NCI-H146 treated with DMSO at 0.1 percent for 48 hours (cell line): ENCODE results near the gene MYOF.
"Not testable (repeated sequence)": the region's sequence is repeated elsewhere in the genome, so short reads cannot be mapped to it uniquely, and the experiment has no call there.

Experiments
- DNase-seq: peaks from one replicate; lab custom pipeline; 2025; ENCODE audit not compliant: unreplicated experiment; lab: John Stamatoyannopoulos, UW

MYOF gene

GRCh38 chr10:93300981-93301380 lies 181.2 kb downstream of the MYOF start:
- no peak for DNase-seq

DNA sequence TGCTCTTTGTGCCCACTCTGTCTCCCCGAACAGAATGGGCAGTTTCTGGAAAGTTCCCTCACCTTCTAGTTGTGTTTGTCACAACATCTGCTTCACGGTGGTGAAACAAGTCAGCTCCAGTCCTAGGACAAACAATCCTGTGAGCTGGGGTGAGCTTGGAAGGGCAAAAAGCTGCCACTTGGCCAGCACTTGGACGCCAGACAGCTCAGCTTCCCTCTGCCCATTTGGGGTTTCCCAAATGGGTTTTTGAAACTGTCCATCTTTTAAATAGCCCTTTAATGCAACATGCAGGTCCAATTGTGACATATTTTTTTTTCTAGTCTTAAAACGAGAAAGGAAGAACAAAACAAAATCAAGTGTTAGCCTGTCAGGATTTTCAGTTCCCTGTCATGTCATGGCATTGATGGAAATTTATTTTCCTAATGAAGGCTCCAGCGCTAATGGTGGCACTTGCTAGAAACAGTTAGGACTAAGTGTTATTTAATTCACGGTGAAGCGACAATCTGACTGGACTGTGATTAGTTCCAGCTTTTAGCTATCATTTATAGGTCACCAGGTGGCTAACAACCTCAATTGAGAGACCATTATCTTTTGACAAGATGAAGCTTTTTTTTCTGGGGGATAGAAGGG lies 181.7 kb downstream of the MYOF start:
- peak; percentile 7 for DNase-seq

DNA sequence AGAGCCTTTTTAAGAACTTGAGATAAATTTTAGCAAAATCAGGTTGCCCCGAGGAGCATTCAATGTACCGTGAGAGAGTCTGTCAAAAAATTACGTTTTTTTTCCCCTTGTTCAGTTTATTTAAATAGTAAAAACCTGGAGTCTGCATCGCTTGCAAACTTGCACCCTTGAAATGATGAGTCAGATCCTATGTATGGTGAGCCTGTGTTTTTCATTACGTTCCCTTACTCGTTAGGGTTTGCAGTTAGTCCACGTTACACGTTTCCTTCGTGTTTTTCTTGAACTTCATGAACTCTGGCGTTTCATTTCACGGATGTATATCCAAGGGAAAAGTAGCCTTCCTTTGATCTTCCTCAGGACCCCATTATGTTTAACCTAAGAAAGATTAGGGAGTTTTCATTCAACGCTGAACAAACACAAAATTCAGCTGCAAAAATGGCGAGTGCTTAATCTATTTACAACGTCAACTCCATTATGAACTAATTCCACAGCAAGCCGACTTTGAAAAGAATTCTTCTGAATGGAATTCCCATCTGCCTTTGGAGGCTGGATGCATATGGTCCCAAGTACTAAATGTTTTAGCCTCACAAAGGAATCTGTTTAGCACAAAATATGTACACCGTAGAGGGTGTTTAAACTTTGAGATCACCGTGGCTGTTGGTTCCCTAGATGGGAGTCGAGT lies 182.4 kb downstream of the MYOF start:
- no peak for DNase-seq

GRCh38 chr10:93299195-93299594 lies 182.9 kb downstream of the MYOF start:
- no peak for DNase-seq

DNA sequence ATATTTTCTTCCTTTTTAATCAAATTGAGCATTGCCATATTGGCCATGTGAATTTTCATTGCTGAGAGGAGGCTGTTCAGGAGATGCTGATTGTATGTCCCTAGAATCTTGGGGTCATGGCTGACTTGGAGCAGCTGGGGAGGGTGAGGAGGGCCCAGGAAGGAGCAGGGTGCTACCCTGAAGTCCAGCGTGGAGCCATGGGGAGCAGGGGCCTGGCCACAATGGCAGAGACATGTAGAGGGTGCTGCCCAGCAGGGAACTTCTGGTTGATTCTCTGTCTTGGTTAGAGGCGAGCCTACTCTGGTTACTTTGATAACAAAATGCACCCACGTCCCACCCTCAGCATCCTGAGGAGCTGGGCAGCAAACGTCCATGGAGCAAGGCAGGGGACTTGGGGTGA lies 186.0 kb downstream of the MYOF start:
- DNase-seq, result no peak

DNA sequence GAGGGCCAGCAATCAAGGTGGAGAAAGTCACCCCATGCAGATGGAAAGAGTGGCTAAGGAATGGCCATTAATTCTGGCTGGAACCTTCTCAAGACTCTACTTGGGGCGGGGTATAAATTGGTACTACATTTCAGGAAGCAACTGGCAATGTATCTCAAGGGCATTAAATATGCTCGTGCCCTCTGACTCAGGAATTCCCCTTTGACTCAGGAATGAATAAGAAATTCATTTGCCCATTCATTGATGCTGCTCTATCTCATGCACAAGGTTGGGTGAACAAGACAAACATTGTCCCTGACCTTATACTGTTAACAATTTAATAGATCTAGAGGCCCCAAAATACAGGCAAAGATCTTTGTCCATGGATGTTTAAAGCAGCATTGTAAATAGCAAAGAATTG lies 188.1 kb downstream of the MYOF start:
- no peak for DNase-seq

- no peak for DNase-seq
Observed at GRCh38 chr10:93290661-93291354, 191.3 kb downstream of the MYOF start.

GRCh38 chr10:93288679-93289634 lies 193.2 kb downstream of the MYOF start:
- peak; percentile 52 for DNase-seq

- DNase-seq, result no peak
Observed at GRCh38 chr10:93287775-93288174, 194.4 kb downstream of the MYOF start.

- DNase-seq, result not testable (repeated sequence)
Observed at GRCh38 chr10:93284246-93284645, 197.9 kb downstream of the MYOF start.

DNA sequence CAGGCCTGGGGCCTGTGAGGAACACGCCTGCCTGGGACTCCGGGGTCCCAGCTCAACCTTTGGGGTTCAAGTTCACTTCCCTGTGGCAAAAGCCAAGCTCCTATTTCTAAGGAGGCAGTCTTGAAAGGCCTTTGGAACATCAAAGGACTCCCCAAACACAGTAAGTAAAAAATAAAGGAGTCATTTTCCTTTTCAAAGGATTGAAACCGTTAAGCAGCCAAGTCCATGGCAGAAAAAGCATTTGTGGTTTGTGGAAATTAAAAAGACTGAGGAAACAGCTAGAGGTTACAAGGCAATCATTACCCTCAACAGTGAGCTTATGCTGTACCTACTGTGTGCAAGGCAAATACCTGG lies 200.8 kb downstream of the MYOF start:
- DNase-seq, result no peak

DNA sequence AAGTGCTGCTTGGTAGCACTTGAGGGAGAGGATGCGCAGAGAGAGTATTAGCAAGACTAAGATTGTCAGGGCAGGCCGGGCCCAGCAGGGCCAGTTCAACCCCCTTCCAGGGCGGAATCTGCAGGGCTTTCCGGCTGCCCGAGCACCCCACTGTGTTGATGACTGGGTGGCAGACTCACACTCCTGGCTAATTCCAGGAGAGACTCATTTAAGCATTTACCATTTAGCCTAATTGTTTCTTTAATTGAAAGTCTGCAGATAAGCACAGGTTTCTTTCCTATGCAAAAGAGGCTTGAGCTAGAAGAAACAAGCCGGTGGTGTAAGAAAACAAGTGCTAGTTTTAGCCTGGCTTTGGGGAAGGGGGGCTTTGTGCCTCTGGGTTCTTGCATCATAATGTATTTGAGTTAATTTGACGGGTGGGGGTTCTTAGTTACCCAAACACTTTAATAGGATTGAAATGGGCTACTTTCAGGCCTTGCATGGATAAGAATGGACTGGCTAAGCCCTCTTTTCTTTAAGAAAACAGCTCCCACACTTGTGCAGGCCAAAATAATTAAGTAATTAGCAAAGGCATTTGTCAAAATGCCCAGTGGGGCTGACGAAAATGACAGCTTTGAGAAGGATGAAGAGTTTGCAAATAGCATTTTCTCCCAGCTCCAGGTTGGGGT lies 201.3 kb downstream of the MYOF start:
- peak; percentile 49 for DNase-seq

GRCh38 chr10:93280121-93280698 lies 201.9 kb downstream of the MYOF start:
- peak; percentile 39 for DNase-seq

- DNase-seq, result no peak
Observed at GRCh38 chr10:93277360-93277759, 204.8 kb downstream of the MYOF start.

DNA sequence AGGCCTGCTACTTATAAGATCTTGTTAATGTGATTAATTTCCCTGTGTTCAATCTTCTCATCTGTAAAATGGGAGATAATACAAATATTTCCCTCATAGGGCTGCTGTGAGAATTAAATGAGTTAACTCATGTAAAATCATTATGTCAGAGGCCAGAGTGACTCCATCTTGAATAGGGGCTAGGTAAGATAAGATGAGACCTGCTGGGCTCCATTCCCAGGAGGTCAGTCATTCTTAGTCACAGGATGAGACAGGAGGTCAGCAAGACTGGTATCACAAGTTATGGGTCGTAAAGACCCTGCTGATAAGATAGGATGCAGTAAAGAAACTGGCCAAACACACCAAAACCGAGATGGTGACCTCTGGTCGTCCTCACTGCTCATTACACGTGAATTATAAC lies 207.7 kb downstream of the MYOF start:
- no peak for DNase-seq

- DNase-seq, result no peak
Observed at GRCh38 chr10:93272884-93273675, 209.1 kb downstream of the MYOF start.

GRCh38 chr10:93271347-93271746 lies 210.8 kb downstream of the MYOF start:
- DNase-seq, result no peak

DNA sequence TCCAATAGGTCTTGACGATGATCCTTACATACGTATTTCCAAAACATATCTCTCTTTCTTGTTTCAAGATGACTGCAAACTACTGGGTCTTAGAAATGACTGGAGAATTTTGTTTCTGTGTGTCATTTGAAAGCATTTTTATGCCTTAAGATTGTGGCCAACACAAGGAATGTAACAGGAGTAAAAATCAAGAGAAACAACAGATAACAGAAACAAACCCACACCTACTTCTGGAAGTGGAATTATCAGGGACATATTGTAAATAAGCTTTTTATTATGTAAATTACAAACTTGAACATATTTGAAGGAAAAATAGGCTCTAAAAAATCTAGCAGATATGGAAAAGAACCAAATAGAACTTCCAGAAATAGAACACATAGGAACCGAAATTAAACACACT lies 212.9 kb downstream of the MYOF start:
- DNase-seq, result no peak

DNA sequence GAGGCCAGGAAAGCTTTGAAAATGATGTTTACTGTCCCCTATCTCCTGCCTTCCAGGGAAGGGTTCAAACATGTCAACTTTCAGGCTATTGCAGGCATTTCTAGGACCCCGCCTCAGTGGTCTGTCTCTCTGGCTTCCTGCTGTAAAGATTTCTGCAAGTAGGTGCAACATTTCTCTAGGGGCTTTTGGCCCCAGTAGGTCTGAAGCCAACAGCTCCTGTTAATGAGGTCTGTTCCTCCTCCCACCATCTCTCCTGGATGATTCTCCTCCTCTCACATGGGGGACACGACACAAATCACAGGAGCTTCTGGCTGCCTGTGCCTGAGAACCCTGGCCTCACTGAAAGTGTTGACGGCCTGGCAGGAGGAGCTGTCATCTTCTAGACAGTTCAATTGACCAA lies 214.1 kb downstream of the MYOF start:
- DNase-seq, result no peak

GRCh38 chr10:93267521-93267920 lies 214.6 kb downstream of the MYOF start:
- DNase-seq, result no peak
